Measurements from ENCODE around the gene POGZ. TPM values are rescaled to one million over a fixed set of nuclear protein-coding genes. Genes with fewer than 3 reads are reported as not detected.
A peak's percentile ranks its signal among the peaks of the same experiment; 100 is the strongest.

POGZ gene
- total and polyA plus RNA-seq, 2 of the 4 experiments (the other 2 are of a cell fraction), result 20.8 to 33.5 TPM

DNA sequence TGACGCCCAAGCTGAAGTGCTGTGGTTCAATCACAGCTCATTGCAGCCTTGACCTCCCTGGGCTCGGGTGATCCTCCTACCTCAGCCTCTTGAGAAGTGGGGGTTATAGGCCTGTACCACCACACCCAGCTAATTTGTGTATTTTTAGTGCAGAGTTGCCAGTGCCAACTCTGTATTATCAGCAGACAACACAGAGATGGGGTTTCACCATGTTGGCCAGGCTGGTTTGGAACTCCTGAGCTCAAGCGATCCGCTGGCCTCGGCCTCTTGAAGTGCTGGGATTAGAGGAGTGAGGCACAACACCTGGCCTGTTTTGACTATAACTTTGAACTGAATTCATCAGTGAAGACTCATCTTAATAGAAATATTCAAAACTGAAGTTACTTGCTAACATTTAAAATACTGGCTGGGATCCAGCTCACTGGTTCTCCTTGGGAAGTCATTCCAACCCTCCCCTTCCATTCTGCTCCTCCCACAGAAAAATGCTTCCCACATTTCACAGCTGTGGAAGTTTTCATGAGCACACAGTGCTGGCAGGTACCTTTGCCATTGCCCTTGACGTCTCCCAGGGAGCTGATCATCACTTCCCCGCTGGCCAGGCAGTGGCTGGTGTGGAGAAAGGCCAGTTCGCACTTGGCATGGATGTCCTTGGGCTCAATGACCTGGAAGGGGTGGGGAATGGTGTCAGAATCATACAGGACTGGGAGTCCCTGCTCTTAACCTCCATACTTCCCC lies 91.5 kb downstream of the POGZ start:
- Histone ChIP-seq H3K4me2 (ENCODE audit: low read depth, low read length) (no peak overlapping the region), H4K91ac (ENCODE audit: insufficient read depth, low read depth, low read length) (no peak overlapping the region), H3K9me1 (ENCODE audit: insufficient read depth, low read length) (peaks cover 9% of the 10 kb centered on the region; the same call in 1 of the 2 replicates), H2AFZ (replicated peaks; ENCODE audit: low read length, poor library complexity) (no peak overlapping the region), H3K27ac (ENCODE audit: insufficient read depth, low read length) (no peak overlapping the region), H4K20me1 (ENCODE audit: insufficient read depth, low read length) (no peaks in the 10 kb centered on the region), H3K4me1 (ENCODE audit: control insufficient read depth, insufficient read depth, low read length) (peaks cover 14% of the 10 kb centered on the region), H3K9ac (ENCODE audit: low read depth, low read length) (no peak overlapping the region), H2BK20ac (ENCODE audit: low read depth, low read length) (no peak overlapping the region), H3K36me3 (ENCODE audit: control insufficient read depth, insufficient read depth, low read length) (peaks cover 36% of the 10 kb centered on the region), H2AK5ac (ENCODE audit: low read depth, low read length) (no peak overlapping the region), H3K27me3 (ENCODE audit: control insufficient read depth, insufficient read depth, low read length) (no peaks in the 10 kb centered on the region), H3K14ac (replicated peaks; ENCODE audit: low read depth, low read length) (no peak overlapping the region), H4K5ac (ENCODE audit: low read depth, low read length) (no peak overlapping the region), H2BK120ac (ENCODE audit: low read depth, low read length) (no peak overlapping the region), H3K4ac (ENCODE audit: low read depth, low read length) (no peak overlapping the region), H3K23ac (ENCODE audit: low read depth, low read length) (no peak overlapping the region), H4K8ac (ENCODE audit: low read depth in 2 of 2, low read length in 2 of 2) (no peak overlapping the region), H3K56ac (ENCODE audit: extremely low read depth, insufficient read depth, low read length) (no peak overlapping the region), H3K18ac (ENCODE audit: low read depth, low read length) (no peak overlapping the region), H3K9me3 (ENCODE audit: control insufficient read depth, insufficient read depth, low read length) (peaks cover under 1% of the 10 kb centered on the region; the same call in 1 of the 2 replicates), H2BK5ac (ENCODE audit: low read depth, low read length, poor library complexity, severe bottlenecking) (no peak overlapping the region), H3K4me3 (ENCODE audit: insufficient read depth, low read depth, low read length) (no peak overlapping the region), H2BK15ac (ENCODE audit: low read depth, low read length) (no peak overlapping the region), H3K79me1 (ENCODE audit: low read depth in 1 of 2, low read length in 2 of 2) (peaks cover 0 to 10% of the 10 kb centered on the region in 2 experiments; a peak in 1 of 4 replicates), H2AK9ac (replicated peaks; ENCODE audit: low read depth, low read length, poor library complexity) (peak overlapping the region; percentile 7)
- dilution Hi-C loops (cut with HindIII; ENCODE audit: low sequenced_read_pairs, unreplicated experiment), result no loop called here
- CTCF ChIA-PET, result interaction anchor here (0.6 to 1.3 kb wide), 2 partner anchors 27 to 51 kb away, joined by 4 read pairs; no protein-coding TSS in a partner anchor
- TF ChIP-seq RCOR1 (IDR thresholded peaks at IDR 0.05; ENCODE audit: insufficient replicate concordance, low read length) (no peak), SMC3 (IDR thresholded peaks at IDR 0.05; ENCODE audit: low read depth, low read length) (no peak), FOS (IDR thresholded peaks at IDR 0.05; ENCODE audit: low read depth, low read length) (no peak), BHLHE40 (IDR thresholded peaks at IDR 0.05; ENCODE audit: low read depth, low read length) (no peak), NFE2L2 (IDR thresholded peaks at IDR 0.05; ENCODE audit: low read depth, low read length) (no peak), CHD1 (IDR thresholded peaks at IDR 0.05; ENCODE audit: low read depth, low read length) (no peak), RFX5 (IDR thresholded peaks at IDR 0.05; ENCODE audit: low read depth, low read length) (no peak), MAFK (IDR thresholded peaks at IDR 0.05; ENCODE audit: low read depth, low read length) (no peak), MAZ (IDR thresholded peaks at IDR 0.05; ENCODE audit: borderline replicate concordance, low read depth, low read length) (no peak), CEBPB (IDR thresholded peaks at IDR 0.05; ENCODE audit: low read depth, low read length) (no peak)
- TF ChIP-seq, protein P1, sequence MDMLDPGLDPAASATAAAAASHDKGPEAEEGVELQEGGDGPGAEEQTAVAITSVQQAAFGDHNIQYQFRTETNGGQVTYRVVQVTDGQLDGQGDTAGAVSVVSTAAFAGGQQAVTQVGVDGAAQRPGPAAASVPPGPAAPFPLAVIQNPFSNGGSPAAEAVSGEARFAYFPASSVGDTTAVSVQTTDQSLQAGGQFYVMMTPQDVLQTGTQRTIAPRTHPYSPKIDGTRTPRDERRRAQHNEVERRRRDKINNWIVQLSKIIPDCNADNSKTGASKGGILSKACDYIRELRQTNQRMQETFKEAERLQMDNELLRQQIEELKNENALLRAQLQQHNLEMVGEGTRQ (IDR thresholded peaks at IDR 0.05; ENCODE audit: low read depth, low read length), result no peak
- TF ChIP-seq, protein P2, sequence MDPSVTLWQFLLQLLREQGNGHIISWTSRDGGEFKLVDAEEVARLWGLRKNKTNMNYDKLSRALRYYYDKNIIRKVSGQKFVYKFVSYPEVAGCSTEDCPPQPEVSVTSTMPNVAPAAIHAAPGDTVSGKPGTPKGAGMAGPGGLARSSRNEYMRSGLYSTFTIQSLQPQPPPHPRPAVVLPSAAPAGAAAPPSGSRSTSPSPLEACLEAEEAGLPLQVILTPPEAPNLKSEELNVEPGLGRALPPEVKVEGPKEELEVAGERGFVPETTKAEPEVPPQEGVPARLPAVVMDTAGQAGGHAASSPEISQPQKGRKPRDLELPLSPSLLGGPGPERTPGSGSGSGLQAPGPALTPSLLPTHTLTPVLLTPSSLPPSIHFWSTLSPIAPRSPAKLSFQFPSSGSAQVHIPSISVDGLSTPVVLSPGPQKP (IDR thresholded peaks at IDR 0.05; ENCODE audit: borderline replicate concordance, low read depth, low read length), result no peak
- POLR2A ChIA-PET (ENCODE audit: unreplicated experiment), result no interaction called here
- intact Hi-C loops (cut with micrococcal nuclease), result no loop called here
- WGBS, 2 experiments (ENCODE audit: extremely low coverage in 2 of 2, insufficient read length in 1 of 2), result no CpG with 5 or more reads among the region's 8 CpGs
- in situ Hi-C loops (cut with MboI; ENCODE audit: low sequenced_read_pairs), result no loop called here
- DNase-seq (peak; percentile 35), ATAC-seq (ENCODE audit: low read depth) (no peak)
- no TSS peak for BruUV-seq (replicated peaks)

All from IMR-90 (cell line).